Ishikawa (cell line): ENCODE measurements around the gene XRCC3.

Source experiments
- CEBPB ChIP-seq: IDR thresholded peaks from 2 replicates; pipeline ENCODE4 v1.6.1; 2012
- CREB1 ChIP-seq: IDR thresholded peaks from 2 replicates; pipeline ENCODE4 v1.6.1; 2012; ENCODE audit warnings: low read depth
- EGR1 ChIP-seq: IDR thresholded peaks from 2 replicates; pipeline ENCODE4 v1.6.1; 2012
- EP300 ChIP-seq: IDR thresholded peaks from 2 replicates; pipeline ENCODE4 v1.6.1; 2012; ENCODE audit warnings: borderline replicate concordance
- FOXM1 ChIP-seq: IDR thresholded peaks from 2 replicates; pipeline ENCODE4 v1.6.1; 2012; ENCODE audit warnings: low read depth, borderline replicate concordance
- MAX ChIP-seq: IDR thresholded peaks from 2 replicates; pipeline ENCODE4 v1.6.1; 2012
- NFIC ChIP-seq: IDR thresholded peaks from 2 replicates; pipeline ENCODE4 v1.6.1; 2012
- RAD21 ChIP-seq: IDR thresholded peaks from 2 replicates; pipeline ENCODE4 v1.6.1; 2012; ENCODE audit warnings: low read depth
- REST ChIP-seq: IDR thresholded peaks from 2 replicates; pipeline ENCODE4 v1.6.1; 2012; ENCODE audit warnings: low read depth, mild to moderate bottlenecking
- TAF1 ChIP-seq: IDR thresholded peaks from 2 replicates; pipeline ENCODE4 v1.6.1; 2012; ENCODE audit warnings: low read depth, mild to moderate bottlenecking
- TCF12 ChIP-seq: IDR thresholded peaks from 2 replicates; pipeline ENCODE4 v1.6.1; 2012; ENCODE audit warnings: low read depth
- TEAD4 ChIP-seq: IDR thresholded peaks from 2 replicates; pipeline ENCODE4 v1.6.1; 2012
- USF1 ChIP-seq: IDR thresholded peaks from 2 replicates; pipeline ENCODE4 v1.6.1; 2012
- YY1 ChIP-seq: IDR thresholded peaks from 2 replicates; pipeline ENCODE4 v1.6.1; 2012; ENCODE audit warnings: low read depth
- ZBTB7A ChIP-seq: IDR thresholded peaks from 2 replicates; pipeline ENCODE4 v1.6.1; 2012; ENCODE audit warnings: low read depth

The XRCC3 gene

GRCh38 chr14:103729496-103730448 lies 14.5 kb upstream of the XRCC3 start:
- TF ChIP-seq CREB1 (no peak), TCF12 (no peak), CEBPB (no peak), EP300 (no peak), YY1 (no peak), NFIC (no peak), TEAD4 (no peak), MAX (no peak), RAD21 (no peak), USF1 (no peak), ZBTB7A (no peak), FOXM1 (no peak)

GRCh38 chr14:103728721-103729120 lies 13.5 kb upstream of the XRCC3 start:
- no peak for TF ChIP-seq TAF1
- TF ChIP-seq REST, result no peak
- no peak for TF ChIP-seq EP300
- TF ChIP-seq FOXM1, result no peak
- TF ChIP-seq ZBTB7A, result no peak
- TF ChIP-seq NFIC, result no peak
- TF ChIP-seq TEAD4, result no peak
- no peak for TF ChIP-seq TCF12

- TF ChIP-seq EGR1, result no peak
- no peak for TF ChIP-seq CREB1
- TF ChIP-seq MAX, result no peak
- TF ChIP-seq REST, result no peak
- TF ChIP-seq TAF1, result no peak
- TF ChIP-seq RAD21, result no peak
- TF ChIP-seq TCF12, result no peak
Measured at GRCh38 chr14:103728141-103728540, 12.9 kb upstream of the XRCC3 start.

GRCh38 chr14:103727313-103727980 lies 12.2 kb upstream of the XRCC3 start:
- TF ChIP-seq REST (no peak), CREB1 (no peak), YY1 (no peak), NFIC (no peak), TEAD4 (no peak)

- no peak for TF ChIP-seq TAF1
- TF ChIP-seq NFIC, result no peak
- no peak for TF ChIP-seq CEBPB
- no peak for TF ChIP-seq ZBTB7A
- no peak for TF ChIP-seq REST
- no peak for TF ChIP-seq MAX
- TF ChIP-seq USF1, result no peak
- TF ChIP-seq EP300, result no peak
- TF ChIP-seq TCF12, result no peak
- TF ChIP-seq TEAD4, result no peak
- TF ChIP-seq CREB1, result no peak
- no peak for TF ChIP-seq EGR1
- TF ChIP-seq FOXM1, result no peak
- TF ChIP-seq RAD21, result no peak
Measured at GRCh38 chr14:103726474-103726873, 11.2 kb upstream of the XRCC3 start.
